ENCODE data around the gene BANP. TPM values are rescaled to one million over a fixed set of nuclear protein-coding genes. Genes with fewer than 3 reads are reported as not detected.

Gene BANP
- total RNA-seq, 1 donor from 2014 or later = 29.7 TPM

- Histone ChIP-seq H3K36me3 (peaks cover 50% of the 10 kb centered on the region), H3K4me1 (peaks cover 8% of the 10 kb centered on the region), H3K27me3 (ENCODE audit: low read depth) (no peaks in the 10 kb centered on the region), H3K9me3 (no peaks in the 10 kb centered on the region), H3K4me3 (no peak overlapping the region), H3K27ac (no peak overlapping the region)
- intact Hi-C loops (cut with DNase I) = no loop called here
- no peak for TF ChIP-seq CTCF (IDR thresholded peaks at IDR 0.05)
- no peak for DNase-seq
- no peak for ATAC-seq
Observed at GRCh38 chr16:88064889-88065746, 113.9 kb downstream of the BANP start.

GRCh38 chr16:88065747-88066142 is 114.5 kb downstream of the BANP start:
- intact Hi-C loops (cut with DNase I) = no loop called here
- Histone ChIP-seq H3K27me3 (ENCODE audit: low read depth) (no peaks in the 10 kb centered on the region), H3K9me3 (no peaks in the 10 kb centered on the region), H3K36me3 (peaks cover 51% of the 10 kb centered on the region), H3K4me3 (no peak overlapping the region), H3K27ac (no peak overlapping the region), H3K4me1 (peaks cover 8% of the 10 kb centered on the region)
- ATAC-seq = no peak
- DNase-seq = no peak
- no peak for TF ChIP-seq CTCF (IDR thresholded peaks at IDR 0.05)

GRCh38 chr16:88066234-88066633 is 115.0 kb downstream of the BANP start:
- Histone ChIP-seq H3K27me3 (ENCODE audit: low read depth) (no peaks in the 10 kb centered on the region), H3K4me1 (peaks cover 8% of the 10 kb centered on the region), H3K9me3 (no peaks in the 10 kb centered on the region), H3K36me3 (peaks cover 51% of the 10 kb centered on the region), H3K27ac (no peak overlapping the region), H3K4me3 (no peak overlapping the region)
- ATAC-seq (no peak), DNase-seq (no peak)
- intact Hi-C loops (cut with DNase I) = no loop called here
- TF ChIP-seq CTCF (IDR thresholded peaks at IDR 0.05) = no peak

- Histone ChIP-seq H3K27ac (no peak overlapping the region), H3K36me3 (peaks cover 55% of the 10 kb centered on the region), H3K27me3 (ENCODE audit: low read depth) (no peaks in the 10 kb centered on the region), H3K4me3 (no peak overlapping the region), H3K9me3 (no peaks in the 10 kb centered on the region), H3K4me1 (peaks cover 8% of the 10 kb centered on the region)
- DNase-seq (peak; percentile 40), ATAC-seq (no peak)
- TF ChIP-seq CTCF (IDR thresholded peaks at IDR 0.05) = no peak
- intact Hi-C loops (cut with DNase I) = no loop called here
Observed at GRCh38 chr16:88066680-88067529, 115.7 kb downstream of the BANP start.

GRCh38 chr16:88067530-88068411 is 116.5 kb downstream of the BANP start:
- H3K36me3 ChIP-seq = peaks cover 63% of the 10 kb centered on the region

More at GRCh38 chr16:88067530-88068411, 116.5 kb downstream of the BANP start:
- no peaks in the 10 kb centered on the region for H3K9me3 ChIP-seq
- no peak for ATAC-seq
- peaks cover 6% of the 10 kb centered on the region for H3K4me1 ChIP-seq
- intact Hi-C loops (cut with DNase I) = no loop called here
- no peak overlapping the region for H3K27ac ChIP-seq
- no peaks in the 10 kb centered on the region for H3K27me3 ChIP-seq (ENCODE audit: low read depth)
- peak; percentile 40 for DNase-seq
- no peak overlapping the region for H3K4me3 ChIP-seq
- TF ChIP-seq CTCF (IDR thresholded peaks at IDR 0.05) = no peak

Data from lower lobe of right lung (tissue), 2 donors.